Daoy (cell line): ENCODE results near the gene RNPEP. TPM values are rescaled to one million over a fixed set of nuclear protein-coding genes. Genes with fewer than 3 reads are reported as not detected.
"Not testable (repeated sequence)": the region's sequence is repeated elsewhere in the genome, so short reads cannot be mapped to it uniquely, and the experiment has no call there.

Source experiments
- DNase-seq: peaks from one replicate; pipeline ENCODE4 v3.0.0-alpha.2; 2015; ENCODE audit warnings: low read depth
- total RNA-seq: library from RNA; depleted of rRNA; stranded (reverse); fragments of >200 nt; shearing (Covaris generic); gene quantifications from 2 replicates; pipeline ENCODE4 v1.2.3, GENCODE V29; 2014

Gene RNPEP
- total RNA-seq, 1 experiment from 2014 or later: 85.9 TPM

GRCh38 chr1:202010180-202011015, 27.9 kb downstream of the RNPEP start, which contains the start of gene ELF3:
Gene ELF3 (plus strand): TSS chr1:202010587. CDS start chr1:202011137, 550 bp downstream.
- DNase-seq: peak; percentile 85

DNA sequence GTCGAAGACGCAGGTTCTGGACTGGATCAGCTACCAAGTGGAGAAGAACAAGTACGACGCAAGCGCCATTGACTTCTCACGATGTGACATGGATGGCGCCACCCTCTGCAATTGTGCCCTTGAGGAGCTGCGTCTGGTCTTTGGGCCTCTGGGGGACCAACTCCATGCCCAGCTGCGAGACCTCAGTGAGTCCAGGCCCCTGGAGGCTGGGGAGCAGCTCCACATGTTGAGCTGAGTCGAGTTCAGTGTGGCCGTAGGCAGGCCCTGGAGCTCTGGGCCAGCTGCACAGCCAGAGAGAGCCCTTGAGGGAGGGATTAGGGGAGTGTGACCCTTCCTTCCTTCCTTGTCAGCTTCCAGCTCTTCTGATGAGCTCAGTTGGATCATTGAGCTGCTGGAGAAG, 29.5 kb downstream of the RNPEP start:
- DNase-seq: no peak

GRCh38 chr1:202012544-202013478, 30.4 kb downstream of the RNPEP start:
- no peak for DNase-seq

GRCh38 chr1:202013603-202014002, 31.2 kb downstream of the RNPEP start:
- DNase-seq: no peak

GRCh38 chr1:202014060-202014459, 31.6 kb downstream of the RNPEP start:
- no peak for DNase-seq

DNA sequence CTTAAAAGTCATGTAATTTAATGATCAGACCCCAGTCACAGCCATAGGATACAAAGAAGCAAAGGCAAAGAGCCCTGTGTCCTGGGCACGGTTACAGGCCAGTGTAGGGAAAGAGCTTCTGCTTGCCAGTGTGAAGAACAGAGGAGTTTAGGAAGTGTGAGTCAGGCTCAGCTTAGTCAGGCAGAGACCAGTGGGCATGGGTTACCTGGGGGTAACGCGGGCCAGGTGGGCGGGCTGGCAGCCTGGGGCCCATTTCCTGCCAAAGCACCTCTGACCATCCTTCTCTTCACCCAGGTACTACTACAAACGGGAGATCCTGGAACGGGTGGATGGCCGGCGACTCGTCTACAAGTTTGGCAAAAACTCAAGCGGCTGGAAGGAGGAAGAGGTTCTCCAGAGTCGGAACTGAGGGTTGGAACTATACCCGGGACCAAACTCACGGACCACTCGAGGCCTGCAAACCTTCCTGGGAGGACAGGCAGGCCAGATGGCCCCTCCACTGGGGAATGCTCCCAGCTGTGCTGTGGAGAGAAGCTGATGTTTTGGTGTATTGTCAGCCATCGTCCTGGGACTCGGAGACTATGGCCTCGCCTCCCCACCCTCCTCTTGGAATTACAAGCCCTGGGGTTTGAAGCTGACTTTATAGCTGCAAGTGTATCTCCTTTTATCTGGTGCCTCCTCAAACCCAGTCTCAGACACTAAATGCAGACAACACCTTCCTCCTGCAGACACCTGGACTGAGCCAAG, 32.6 kb downstream of the RNPEP start:
- no peak for DNase-seq

GRCh38 chr1:202015662-202015937, 33.2 kb downstream of the RNPEP start:
- DNase-seq: no peak

- no peak for DNase-seq
Observed at GRCh38 chr1:202016022-202016810, 33.8 kb downstream of the RNPEP start.

DNA sequence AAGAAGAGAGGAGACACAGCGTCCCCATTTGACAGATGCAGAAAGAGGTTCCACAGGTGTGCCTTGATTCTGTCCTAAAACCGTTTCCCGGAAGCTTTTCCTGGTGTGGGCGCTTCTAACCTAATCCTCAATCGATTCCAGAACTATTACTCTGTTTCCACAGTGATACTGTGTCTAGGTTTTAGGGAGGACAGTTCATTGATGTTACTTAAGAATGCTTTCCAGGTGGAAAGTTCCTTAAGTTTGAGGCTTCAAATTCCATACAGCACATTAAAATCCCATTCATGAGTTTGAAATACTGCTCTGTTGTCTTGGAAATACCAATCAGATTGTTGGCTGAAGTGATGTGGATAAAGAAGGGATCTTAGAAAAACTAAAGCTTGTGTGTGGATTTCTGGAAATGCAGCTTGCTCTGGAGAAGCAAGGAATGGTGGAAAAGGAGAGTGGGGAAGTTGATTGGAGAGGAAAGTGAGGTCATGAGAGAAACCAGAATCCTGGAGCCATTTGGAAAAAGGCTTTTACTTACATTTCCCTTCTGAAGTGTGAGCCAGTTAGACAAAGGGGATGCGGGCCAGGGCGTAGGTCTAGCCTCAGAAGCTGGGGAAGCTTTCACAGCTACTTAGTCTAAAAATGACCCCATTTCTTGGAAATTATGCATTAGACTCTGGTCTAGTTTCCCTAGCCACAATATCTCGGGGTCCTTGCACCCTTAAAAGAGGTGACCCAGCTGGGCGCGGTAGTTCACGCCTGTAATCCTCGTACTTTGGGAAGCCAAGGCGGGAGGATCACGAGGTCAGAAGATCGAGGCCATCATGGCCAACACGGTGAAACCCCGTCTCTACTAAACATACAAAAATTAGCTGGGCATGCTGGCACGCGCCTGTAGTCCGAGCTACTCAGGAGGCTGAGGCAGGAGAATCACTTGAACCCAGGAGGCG, 34.6 kb downstream of the RNPEP start:
- no peak for DNase-seq

DNA sequence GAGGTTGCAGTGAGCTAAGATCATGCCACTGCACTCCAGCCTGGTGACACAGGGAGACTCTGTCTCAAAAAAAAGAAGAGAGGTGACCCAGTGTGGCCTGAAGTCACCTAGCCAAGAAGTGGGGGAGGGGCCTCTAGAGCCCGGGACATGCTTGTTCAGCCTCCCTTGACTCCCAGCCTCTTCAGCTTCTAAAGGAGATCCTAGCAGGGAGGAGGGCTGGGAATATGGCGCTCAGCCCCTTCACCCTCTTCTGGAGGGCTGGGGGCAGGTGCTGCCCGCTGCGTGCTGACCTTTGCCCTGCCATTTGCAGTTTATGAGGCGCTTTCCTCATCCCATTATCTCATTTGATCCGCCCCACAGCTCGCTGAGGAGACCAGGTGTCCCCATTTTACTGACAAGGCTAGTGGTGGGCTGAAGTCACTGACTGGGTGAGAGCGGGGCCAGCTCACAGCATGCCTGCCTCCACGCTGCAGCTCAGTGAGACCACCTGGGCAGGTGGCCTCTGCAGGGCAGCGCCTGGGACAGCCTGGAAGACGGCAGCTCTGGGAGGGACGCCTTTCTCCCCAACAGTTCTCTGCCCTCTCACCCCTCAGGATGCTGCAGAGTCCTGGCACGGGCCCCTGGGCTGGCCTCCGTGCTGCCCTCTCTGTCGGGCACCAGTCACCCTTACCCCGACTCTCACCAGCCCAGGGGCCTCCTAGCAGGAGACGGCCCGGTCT, 35.5 kb downstream of the RNPEP start:
- no peak for DNase-seq

DNA sequence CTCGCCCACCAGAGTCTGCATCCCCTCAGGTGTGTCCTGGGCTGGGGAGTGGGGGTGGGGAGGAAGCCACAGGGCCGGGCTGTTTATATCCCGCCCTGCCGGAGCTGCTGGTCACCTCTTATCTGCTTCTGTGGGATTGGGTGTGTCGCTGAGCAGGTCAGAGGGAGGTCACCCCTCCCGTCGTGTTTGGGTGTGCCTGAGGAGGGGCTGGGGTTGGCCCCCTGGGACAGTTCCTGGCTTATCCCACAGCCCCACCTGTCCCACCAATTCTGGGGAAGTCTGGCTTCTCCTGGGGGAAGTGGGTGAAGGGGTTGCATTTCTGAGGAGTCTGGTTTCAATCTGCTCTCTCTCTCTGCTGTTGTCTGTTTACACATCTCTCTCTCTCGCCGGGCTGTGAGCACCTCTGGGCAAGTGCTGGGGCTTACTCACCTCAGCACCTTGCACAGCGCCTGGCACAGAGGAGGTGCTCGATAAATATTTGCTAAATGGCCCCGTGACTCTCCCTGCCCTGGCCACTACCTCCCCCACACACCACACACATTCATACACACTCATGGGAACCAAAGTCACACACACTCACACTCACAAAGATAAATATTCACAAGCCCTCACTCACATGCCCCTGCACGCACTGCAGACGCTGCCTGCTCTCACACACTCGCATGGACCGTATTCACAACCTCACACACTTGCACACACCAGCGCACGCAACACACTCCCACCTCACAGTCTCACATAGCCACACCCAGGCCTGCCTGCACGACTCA, 36.2 kb downstream of the RNPEP start:
- peak; percentile 66 for DNase-seq

- DNase-seq: not testable (repeated sequence)
Observed at GRCh38 chr1:202019235-202019558, 36.7 kb downstream of the RNPEP start.

DNA sequence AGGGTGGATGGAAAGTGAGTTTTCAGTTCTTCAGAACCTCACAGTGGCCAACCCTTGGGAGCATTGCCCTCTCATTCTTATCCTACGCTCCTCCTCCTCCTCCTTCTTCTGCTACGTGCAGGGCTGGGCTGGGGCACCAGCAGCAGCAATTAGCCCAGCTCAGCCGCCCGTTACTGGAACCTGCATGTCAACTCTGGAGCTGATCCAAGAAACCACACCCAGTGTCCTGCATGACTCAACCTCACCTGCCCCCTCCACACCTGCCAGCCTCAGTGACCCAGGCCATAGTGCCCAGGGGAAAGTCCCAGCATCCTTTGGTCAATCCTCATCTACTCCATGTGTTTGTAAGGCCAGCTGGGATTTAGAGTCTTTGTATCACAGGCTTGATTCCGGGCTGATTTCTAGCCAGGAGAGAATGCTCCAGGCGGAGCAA, 40.6 kb downstream of the RNPEP start:
- peak; percentile 39 for DNase-seq

DNA sequence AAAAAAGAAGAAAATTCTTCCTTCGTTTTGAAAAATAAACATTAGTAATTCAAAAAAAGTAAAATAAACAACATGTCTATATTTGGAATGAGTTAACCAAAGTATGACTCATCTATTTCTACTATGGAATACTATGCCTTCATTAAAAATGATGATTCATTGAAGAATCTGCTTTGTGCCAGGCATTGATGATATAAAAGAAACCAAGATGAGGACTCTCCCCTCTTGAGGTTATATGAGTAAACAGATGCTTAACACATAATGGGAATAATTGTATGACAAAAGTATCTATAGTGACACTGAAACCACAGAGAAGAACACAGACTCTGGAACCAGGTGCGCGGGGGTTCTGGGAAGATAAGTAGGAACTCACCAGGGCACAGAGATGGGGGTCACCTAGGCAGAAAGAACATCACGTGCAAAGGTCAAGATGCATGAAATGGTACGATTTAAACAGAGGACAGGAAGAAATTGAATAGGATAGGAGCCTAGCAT, 46.8 kb downstream of the RNPEP start:
- peak; percentile 57 for DNase-seq

GRCh38 chr1:202029727-202030126, 47.3 kb downstream of the RNPEP start:
- no peak for DNase-seq

- DNase-seq: no peak
Observed at GRCh38 chr1:202031796-202032195, 49.3 kb downstream of the RNPEP start.

- DNase-seq: no peak
Observed at GRCh38 chr1:202034149-202034682, 51.8 kb downstream of the RNPEP start.
